ENCODE measurements around the gene MED14. TPM values are rescaled to one million over a fixed set of nuclear protein-coding genes. Genes with fewer than 3 reads are reported as not detected.
"Not testable (repeated sequence)": the region's sequence is repeated elsewhere in the genome, so short reads cannot be mapped to it uniquely, and the experiment has no call there.

The MED14 gene
- total and polyA plus RNA-seq, 10 of the 15 experiments (the other 5 are each of a cell fraction or from before 2014, with no cell fraction given), result 8.8 to 99.4 (median 29.4) TPM

GRCh38 chrX:40784516-40785151 lies 49.3 kb upstream of the MED14 start (continued):
- TF ChIP-seq PBX3 (IDR thresholded peaks at IDR 0.05; ENCODE audit: insufficient replicate concordance, low read depth, low read length) (no peak), TARDBP (IDR thresholded peaks at IDR 0.05; ENCODE audit: borderline replicate concordance) (no peak), LARP7 (IDR thresholded peaks at IDR 0.05) (no peak), ASH2L (IDR thresholded peaks at IDR 0.05; ENCODE audit: borderline replicate concordance, low read depth) (no peak), RAD21 (IDR thresholded peaks at IDR 0.05; ENCODE audit: insufficient read depth, low read depth, low read length) (no peak), ZNF24 (IDR thresholded peaks at IDR 0.05) (no peak), IKZF1 (conservative IDR thresholded peaks at IDR 0.05) (no peak), FOXM1 (IDR thresholded peaks at IDR 0.05; ENCODE audit: low read depth, low read length) (no peak), ZNF384 (IDR thresholded peaks at IDR 0.05; ENCODE audit: borderline replicate concordance, low read depth, low read length) (no peak), EGR1 (IDR thresholded peaks at IDR 0.05; ENCODE audit: borderline replicate concordance in 1 of 2, low read depth in 2 of 2, low read length in 2 of 2) (no peak)

- FAIRE-seq; H3K9me3 ChIP-seq (replicated peaks; ENCODE audit: control insufficient read depth, insufficient read depth, low read length); H3K36me3 ChIP-seq (ENCODE audit: control insufficient read depth in 2 of 2, insufficient read depth in 2 of 2, low read length in 1 of 2); H3K27me3 ChIP-seq (replicated peaks in 1 of 2; ENCODE audit: control insufficient read depth in 2 of 2, insufficient read depth in 2 of 2, low read length in 1 of 2); intact Hi-C loops (cut with micrococcal nuclease; ENCODE audit: unreplicated experiment); H3K27ac ChIP-seq (ENCODE audit: control insufficient read depth, insufficient read depth); H3K4me3 ChIP-seq; BruUV-seq (replicated peaks); ATAC-seq; H3K4me1 ChIP-seq (ENCODE audit: control insufficient read depth, insufficient read depth, low read length); in situ Hi-C loops (cut with MboI); H3K79me2 ChIP-seq (ENCODE audit: control insufficient read depth, insufficient read depth, low read length); RAD21 ChIA-PET (ENCODE audit: unreplicated experiment); H4K20me1 ChIP-seq (ENCODE audit: control insufficient read depth, insufficient read depth); DNase-seq (ENCODE audit: low read depth, low spot score); H3K9ac ChIP-seq (ENCODE audit: control insufficient read depth, insufficient read depth, low read length); H2AFZ ChIP-seq (ENCODE audit: control insufficient read depth, low read depth, low read length); H3K4me2 ChIP-seq (ENCODE audit: control insufficient read depth, insufficient read depth): not testable (repeated sequence)
- ChIA-PET CTCF (interaction anchor here (1.5 kb wide), 1 partner anchor 332 kb away, joined by 4 read pairs; no protein-coding TSS in a partner anchor), SMC1A (ENCODE audit: uncharacterized antibody, unreplicated experiment) (interaction anchor here (1.1 to 2.0 kb wide), 3 partner anchors 8 to 11 kb away, joined by 3 to 6 read pairs (median 5); no protein-coding TSS in a partner anchor), POLR2A (interaction anchor here (0.6 kb wide), 1 partner anchor 129 kb away, joined by 4 read pairs; no protein-coding TSS in a partner anchor)
- 63% methylated on average over 11 of the region's 11 CpGs for WGBS (ENCODE audit: insufficient coverage, insufficient replicate concordance, low lambda C conversion rate, missing lambda C conversion rate)
Observed at GRCh38 chrX:40782644-40783259, 47.4 kb upstream of the MED14 start.

All from GM12878 (cell line).